Measurements from ENCODE around the gene KRT26. TPM values are rescaled to one million over a fixed set of nuclear protein-coding genes. Genes with fewer than 3 reads are reported as not detected.

Gene KRT26
- total and polyA plus RNA-seq, 2 of the 8 experiments (the other 6 are each of a cell fraction or from before 2014, with no cell fraction given): not detected

GRCh38 chr17:40806131-40806530 is 34.1 kb upstream of the KRT26 start:
- Histone ChIP-seq H3K36me3 (ENCODE audit: control insufficient read depth in 2 of 4, insufficient read depth in 4 of 4, low read length in 3 of 4) (no peaks in the 10 kb centered on the region), H3K9ac (replicated peaks in 1 of 4; ENCODE audit: extremely low read depth in 1 of 4, low read depth in 3 of 4, low read length in 3 of 4) (no peak overlapping the region), H3K4me3 (ENCODE audit: extremely low read depth in 1 of 4, insufficient read depth in 2 of 4, low read depth in 3 of 4, low read length in 4 of 4) (no peak overlapping the region), H3K27ac (ENCODE audit: low read depth, low read length) (no peak overlapping the region), H3K9me3 (ENCODE audit: insufficient read depth in 2 of 2, low read depth in 1 of 2, low read length in 1 of 2) (no peaks in the 10 kb centered on the region), H3K79me2 (ENCODE audit: control insufficient read depth in 1 of 2, insufficient read depth in 2 of 2, low read length in 2 of 2) (no peaks in the 10 kb centered on the region), H3K23ac (ENCODE audit: insufficient read length) (no peak overlapping the region), H3K79me1 (ENCODE audit: low read depth, low read length) (no peaks in the 10 kb centered on the region), H2BK120ac (replicated peaks; ENCODE audit: low read depth, low read length) (no peak overlapping the region), H2BK12ac (ENCODE audit: low read depth, low read length) (no peak overlapping the region), H4K91ac (replicated peaks; ENCODE audit: insufficient read length, low read length) (no peak overlapping the region), H3K14ac (ENCODE audit: insufficient read length) (no peak overlapping the region), H3K4me1 (replicated peaks in 1 of 4; ENCODE audit: control insufficient read depth in 3 of 4, insufficient read depth in 4 of 4, low read length in 3 of 4) (no peaks in the 10 kb centered on the region), H3K4ac (replicated peaks; ENCODE audit: insufficient read length, low read depth, low read length) (no peak overlapping the region), H4K8ac (ENCODE audit: extremely low read depth, insufficient read depth, low read length) (no peak overlapping the region), H2BK20ac (ENCODE audit: low read length) (no peak overlapping the region), H2BK5ac (ENCODE audit: low read depth, low read length) (no peak overlapping the region), H2AK5ac (ENCODE audit: low read depth, low read length) (no peak overlapping the region), H3K27me3 (replicated peaks in 1 of 4; ENCODE audit: control insufficient read depth in 3 of 4, extremely low read depth in 1 of 4, insufficient read depth in 3 of 4, low read length in 3 of 4) (peaks cover 0 to 3% (median 0%) of the 10 kb centered on the region in 4 experiments; a peak in 2 of 7 replicates), H4K5ac (ENCODE audit: insufficient read length, low read depth, low read length) (no peak overlapping the region), H4K20me1 (replicated peaks in 1 of 2; ENCODE audit: control insufficient read depth in 1 of 2, insufficient read depth in 2 of 2, low read length in 2 of 2) (no peaks in the 10 kb centered on the region), H3K56ac (replicated peaks; ENCODE audit: insufficient read length, low read depth, low read length) (no peak overlapping the region), H3K23me2 (ENCODE audit: low read depth, low read length) (no peaks in the 10 kb centered on the region), H2BK15ac (ENCODE audit: low read length) (no peak overlapping the region), H2AFZ (ENCODE audit: low read length) (no peak overlapping the region), H3K4me2 (ENCODE audit: insufficient read depth in 1 of 2, low read depth in 2 of 2, low read length in 2 of 2) (no peak overlapping the region), H3K18ac (ENCODE audit: extremely low read depth, low read length) (no peak overlapping the region)
- DNase-seq (ENCODE audit: low read depth in 1 of 2, low spot score in 2 of 2) (no peak), FAIRE-seq (no peak)
- WGBS, 2 experiments (ENCODE audit: extremely low coverage in 1 of 2, insufficient coverage in 1 of 2, insufficient read length in 1 of 2, insufficient replicate concordance in 2 of 2, low coverage in 1 of 2, low lambda C conversion rate in 2 of 2, missing lambda C conversion rate in 1 of 2): 92% methylated on average over 3 of the region's 3 CpGs; no CpG with 5 or more reads in 1 of the 2 experiments
- ChIA-PET POLR2A (ENCODE audit: partially characterized antibody) (interaction anchor here (0.6 kb wide), 1 partner anchor 175 kb away, joined by 3 read pairs; no protein-coding TSS in a partner anchor), CTCF (ENCODE audit: partially characterized antibody) (interaction anchor here (0.6 to 1.9 kb wide), 6 partner anchors 9 to 790 kb away, joined by 3 to 5 read pairs (median 3); partner anchors contain the start of gene KRT20)
- no peak for TF ChIP-seq BRCA1 (IDR thresholded peaks at IDR 0.05; ENCODE audit: low read depth, low read length)
- TF ChIP-seq HDAC2 (IDR thresholded peaks at IDR 0.05; ENCODE audit: borderline replicate concordance in 1 of 2, low read depth in 2 of 2, low read length in 2 of 2): no peak
- TF ChIP-seq TAF7 (optimal IDR thresholded peaks at IDR 0.05; ENCODE audit: borderline replicate concordance, low read depth, low read length): no peak
- TF ChIP-seq JUND (IDR thresholded peaks at IDR 0.05; ENCODE audit: low read length): no peak
- no peak for TF ChIP-seq TAF1 (IDR thresholded peaks at IDR 0.05; ENCODE audit: low read depth, low read length)
- TF ChIP-seq RXRA (IDR thresholded peaks at IDR 0.05; ENCODE audit: insufficient read depth, low read depth, low read length): no peak
- TF ChIP-seq GTF2F1 (IDR thresholded peaks at IDR 0.05; ENCODE audit: borderline replicate concordance, low read depth, low read length): no peak
- TF ChIP-seq CTBP2 (IDR thresholded peaks at IDR 0.05; ENCODE audit: borderline replicate concordance, insufficient read depth, insufficient read length, low read length): no peak
- TF ChIP-seq RAD21 (IDR thresholded peaks at IDR 0.05 in 1 of 2, conservative IDR thresholded peaks at IDR 0.05 in 1 of 2; ENCODE audit: low read depth in 2 of 2, low read length in 2 of 2): no peak
- no peak for TF ChIP-seq ATF3 (IDR thresholded peaks at IDR 0.05; ENCODE audit: insufficient read depth, low read depth, low read length)
- TF ChIP-seq BACH1 (IDR thresholded peaks at IDR 0.05; ENCODE audit: low read length): no peak
- no peak for TF ChIP-seq CBX8 (IDR thresholded peaks at IDR 0.05; ENCODE audit: borderline replicate concordance, low read depth, low read length)
